ENCODE measurements around the gene KCNN4. TPM values are rescaled to one million over a fixed set of nuclear protein-coding genes. Genes with fewer than 3 reads are reported as not detected.

The KCNN4 gene
- total and polyA plus RNA-seq, 10 of the 15 experiments (the other 5 are each of a cell fraction or from before 2014, with no cell fraction given): 1.4 to 112 (median 77.9) TPM

DNA sequence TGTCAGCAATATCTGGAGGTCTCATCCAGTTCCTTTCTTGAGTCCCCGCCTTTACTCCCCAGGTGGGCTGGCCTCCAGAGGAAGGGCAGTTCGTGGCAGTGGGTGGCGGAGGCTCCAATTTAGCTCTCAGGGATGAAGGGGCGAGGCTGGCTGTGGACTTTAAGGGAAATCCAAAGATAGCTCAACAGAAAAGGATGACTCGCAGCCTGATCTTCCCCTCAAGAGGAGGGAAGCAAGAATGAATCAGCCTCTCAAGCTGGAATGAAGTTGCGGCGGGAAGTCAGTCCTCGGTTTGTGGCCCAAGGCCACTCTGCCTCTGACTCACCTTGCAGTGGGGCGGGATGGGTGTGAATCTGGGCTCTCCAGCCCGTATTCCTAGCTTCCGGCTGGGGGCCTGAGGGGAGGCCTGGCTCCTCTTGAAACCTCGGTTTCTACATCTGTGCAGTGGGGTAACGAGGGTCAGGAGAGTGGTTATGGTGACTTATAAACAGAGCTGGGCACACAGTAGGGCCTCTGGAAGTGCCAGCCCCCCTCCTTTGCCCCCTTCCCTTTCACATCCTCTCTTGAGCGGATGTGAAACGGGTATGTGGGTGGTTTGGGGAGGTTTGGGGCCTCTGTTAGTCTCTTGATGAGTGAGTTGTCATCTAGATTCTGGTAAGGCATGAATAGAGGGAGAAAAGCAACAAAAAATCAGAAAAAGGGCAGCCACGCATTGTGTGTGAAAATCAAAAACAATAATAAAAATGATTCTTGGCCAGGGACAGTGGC, 15.5 kb downstream of the KCNN4 start (continued):
- TF ChIP-seq MYC (IDR thresholded peaks at IDR 0.05; ENCODE audit: insufficient read depth, insufficient read length, insufficient replicate concordance, low read length, severe bottlenecking): no peak
- TF ChIP-seq FOS (IDR thresholded peaks at IDR 0.05; ENCODE audit: borderline replicate concordance, extremely low read depth, insufficient read length): no peak
- TF ChIP-seq, protein P1, sequence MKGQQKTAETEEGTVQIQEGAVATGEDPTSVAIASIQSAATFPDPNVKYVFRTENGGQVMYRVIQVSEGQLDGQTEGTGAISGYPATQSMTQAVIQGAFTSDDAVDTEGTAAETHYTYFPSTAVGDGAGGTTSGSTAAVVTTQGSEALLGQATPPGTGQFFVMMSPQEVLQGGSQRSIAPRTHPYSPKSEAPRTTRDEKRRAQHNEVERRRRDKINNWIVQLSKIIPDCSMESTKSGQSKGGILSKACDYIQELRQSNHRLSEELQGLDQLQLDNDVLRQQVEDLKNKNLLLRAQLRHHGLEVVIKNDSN (IDR thresholded peaks at IDR 0.05; ENCODE audit: borderline replicate concordance, extremely low read length, insufficient read depth, low read depth, low read length): no peak
- TF ChIP-seq PAX8 (IDR thresholded peaks at IDR 0.05): 0 out of 2 replicates have a peak, but pooled peaks have one; percentile 53
- TF ChIP-seq GABPA (IDR thresholded peaks at IDR 0.05; ENCODE audit: low read depth): no peak
- TF ChIP-seq, protein P2, sequence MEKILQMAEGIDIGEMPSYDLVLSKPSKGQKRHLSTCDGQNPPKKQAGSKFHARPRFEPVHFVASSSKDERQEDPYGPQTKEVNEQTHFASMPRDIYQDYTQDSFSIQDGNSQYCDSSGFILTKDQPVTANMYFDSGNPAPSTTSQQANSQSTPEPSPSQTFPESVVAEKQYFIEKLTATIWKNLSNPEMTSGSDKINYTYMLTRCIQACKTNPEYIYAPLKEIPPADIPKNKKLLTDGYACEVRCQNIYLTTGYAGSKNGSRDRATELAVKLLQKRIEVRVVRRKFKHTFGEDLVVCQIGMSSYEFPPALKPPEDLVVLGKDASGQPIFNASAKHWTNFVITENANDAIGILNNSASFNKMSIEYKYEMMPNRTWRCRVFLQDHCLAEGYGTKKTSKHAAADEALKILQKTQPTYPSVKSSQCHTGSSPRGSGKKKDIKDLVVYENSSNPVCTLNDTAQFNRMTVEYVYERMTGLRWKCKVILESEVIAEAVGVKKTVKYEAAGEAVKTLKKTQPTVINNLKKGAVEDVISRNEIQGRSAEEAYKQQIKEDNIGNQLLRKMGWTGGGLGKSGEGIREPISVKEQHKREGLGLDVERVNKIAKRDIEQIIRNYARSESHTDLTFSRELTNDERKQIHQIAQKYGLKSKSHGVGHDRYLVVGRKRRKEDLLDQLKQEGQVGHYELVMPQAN (conservative IDR thresholded peaks at IDR 0.05): peak; percentile 93
- TF ChIP-seq MEF2A (IDR thresholded peaks at IDR 0.05; ENCODE audit: insufficient read depth, low read depth, low read length): peak; percentile 83
- peak; percentile 51 for TF ChIP-seq NR2C1 (IDR thresholded peaks at IDR 0.05)
- TF ChIP-seq NR2F1 (conservative IDR thresholded peaks at IDR 0.05): peak; percentile 98
- TF ChIP-seq ZNF207 (IDR thresholded peaks at IDR 0.05; ENCODE audit: borderline replicate concordance): no peak; the same call in none of the 2 replicates
- TF ChIP-seq SMARCA5 (IDR thresholded peaks at IDR 0.05): peak; percentile 93; the same call in 1 of the 2 replicates
- no peak for TF ChIP-seq CBX3 (IDR thresholded peaks at IDR 0.05; ENCODE audit: borderline replicate concordance, low read depth)
- TF ChIP-seq TCF3 (IDR thresholded peaks at IDR 0.05; ENCODE audit: borderline replicate concordance, insufficient read depth, low read depth, low read length): peak; percentile 95
- TF ChIP-seq HDAC6 (IDR thresholded peaks at IDR 0.05; ENCODE audit: unreplicated experiment): no peak
- TF ChIP-seq ZNF24 (IDR thresholded peaks at IDR 0.05): peak; percentile 94
- TF ChIP-seq CREM (IDR thresholded peaks at IDR 0.05; ENCODE audit: low read depth): peak; percentile 95
- TF ChIP-seq PML (IDR thresholded peaks at IDR 0.05; ENCODE audit: low read length): peak; percentile 90; the same call in 1 of the 2 replicates
- TF ChIP-seq RBBP5 (conservative IDR thresholded peaks at IDR 0.05): 0 out of 2 replicates have a peak, but pooled peaks have one; percentile 74
- TF ChIP-seq, protein P3, sequence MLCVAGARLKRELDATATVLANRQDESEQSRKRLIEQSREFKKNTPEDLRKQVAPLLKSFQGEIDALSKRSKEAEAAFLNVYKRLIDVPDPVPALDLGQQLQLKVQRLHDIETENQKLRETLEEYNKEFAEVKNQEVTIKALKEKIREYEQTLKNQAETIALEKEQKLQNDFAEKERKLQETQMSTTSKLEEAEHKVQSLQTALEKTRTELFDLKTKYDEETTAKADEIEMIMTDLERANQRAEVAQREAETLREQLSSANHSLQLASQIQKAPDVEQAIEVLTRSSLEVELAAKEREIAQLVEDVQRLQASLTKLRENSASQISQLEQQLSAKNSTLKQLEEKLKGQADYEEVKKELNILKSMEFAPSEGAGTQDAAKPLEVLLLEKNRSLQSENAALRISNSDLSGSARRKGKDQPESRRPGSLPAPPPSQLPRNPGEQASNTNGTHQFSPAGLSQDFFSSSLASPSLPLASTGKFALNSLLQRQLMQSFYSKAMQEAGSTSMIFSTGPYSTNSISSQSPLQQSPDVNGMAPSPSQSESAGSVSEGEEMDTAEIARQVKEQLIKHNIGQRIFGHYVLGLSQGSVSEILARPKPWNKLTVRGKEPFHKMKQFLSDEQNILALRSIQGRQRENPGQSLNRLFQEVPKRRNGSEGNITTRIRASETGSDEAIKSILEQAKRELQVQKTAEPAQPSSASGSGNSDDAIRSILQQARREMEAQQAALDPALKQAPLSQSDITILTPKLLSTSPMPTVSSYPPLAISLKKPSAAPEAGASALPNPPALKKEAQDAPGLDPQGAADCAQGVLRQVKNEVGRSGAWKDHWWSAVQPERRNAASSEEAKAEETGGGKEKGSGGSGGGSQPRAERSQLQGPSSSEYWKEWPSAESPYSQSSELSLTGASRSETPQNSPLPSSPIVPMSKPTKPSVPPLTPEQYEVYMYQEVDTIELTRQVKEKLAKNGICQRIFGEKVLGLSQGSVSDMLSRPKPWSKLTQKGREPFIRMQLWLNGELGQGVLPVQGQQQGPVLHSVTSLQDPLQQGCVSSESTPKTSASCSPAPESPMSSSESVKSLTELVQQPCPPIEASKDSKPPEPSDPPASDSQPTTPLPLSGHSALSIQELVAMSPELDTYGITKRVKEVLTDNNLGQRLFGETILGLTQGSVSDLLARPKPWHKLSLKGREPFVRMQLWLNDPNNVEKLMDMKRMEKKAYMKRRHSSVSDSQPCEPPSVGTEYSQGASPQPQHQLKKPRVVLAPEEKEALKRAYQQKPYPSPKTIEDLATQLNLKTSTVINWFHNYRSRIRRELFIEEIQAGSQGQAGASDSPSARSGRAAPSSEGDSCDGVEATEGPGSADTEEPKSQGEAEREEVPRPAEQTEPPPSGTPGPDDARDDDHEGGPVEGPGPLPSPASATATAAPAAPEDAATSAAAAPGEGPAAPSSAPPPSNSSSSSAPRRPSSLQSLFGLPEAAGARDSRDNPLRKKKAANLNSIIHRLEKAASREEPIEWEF (IDR thresholded peaks at IDR 0.05; ENCODE audit: insufficient replicate concordance, low read depth, low read length): peak; percentile 33
- TF ChIP-seq, protein P4, sequence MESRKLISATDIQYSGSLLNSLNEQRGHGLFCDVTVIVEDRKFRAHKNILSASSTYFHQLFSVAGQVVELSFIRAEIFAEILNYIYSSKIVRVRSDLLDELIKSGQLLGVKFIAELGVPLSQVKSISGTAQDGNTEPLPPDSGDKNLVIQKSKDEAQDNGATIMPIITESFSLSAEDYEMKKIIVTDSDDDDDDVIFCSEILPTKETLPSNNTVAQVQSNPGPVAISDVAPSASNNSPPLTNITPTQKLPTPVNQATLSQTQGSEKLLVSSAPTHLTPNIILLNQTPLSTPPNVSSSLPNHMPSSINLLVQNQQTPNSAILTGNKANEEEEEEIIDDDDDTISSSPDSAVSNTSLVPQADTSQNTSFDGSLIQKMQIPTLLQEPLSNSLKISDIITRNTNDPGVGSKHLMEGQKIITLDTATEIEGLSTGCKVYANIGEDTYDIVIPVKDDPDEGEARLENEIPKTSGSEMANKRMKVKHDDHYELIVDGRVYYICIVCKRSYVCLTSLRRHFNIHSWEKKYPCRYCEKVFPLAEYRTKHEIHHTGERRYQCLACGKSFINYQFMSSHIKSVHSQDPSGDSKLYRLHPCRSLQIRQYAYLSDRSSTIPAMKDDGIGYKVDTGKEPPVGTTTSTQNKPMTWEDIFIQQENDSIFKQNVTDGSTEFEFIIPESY (IDR thresholded peaks at IDR 0.05): peak; percentile 60; the same call in 1 of the 2 replicates
